Stomach (tissue), 9 donors: ENCODE results near the gene ATP6V1G1. TPM values are rescaled to one million over a fixed set of nuclear protein-coding genes. Genes with fewer than 3 reads are reported as not detected.
A peak's percentile ranks its signal among the peaks of the same experiment; 100 is the strongest.

ENCODE experiments used
- DNase-seq, 2 donors: peaks; one replicate each; pipeline versions ENCODE4 v3.0.0 to v3.0.0-alpha.2; 2013 to 2019
- H3K27ac ChIP-seq, 5 donors: fragments of 200-600 bp in 4 of 5; sonication (generic) in 4 of 5; one replicate each; pipeline ENCODE4 v1.5.1; 2013 to 2019; ENCODE audit warnings: mild to moderate bottlenecking in 1 of 5, moderate library complexity in 1 of 5
- H3K27me3 ChIP-seq, 3 donors: fragments of 200-600 bp; sonication (generic); one replicate each; pipeline ENCODE4 v1.5.1; 2017 to 2019; ENCODE audit warnings: mixed run types in 1 of 3
- H3K36me3 ChIP-seq, 4 donors: fragments of 200-600 bp; sonication (generic); 1 replicate in 3 of 4; 2 replicates in 1 of 4; pipeline ENCODE4 v1.5.1; 2016 to 2019
- H3K4me1 ChIP-seq, 4 donors: fragments of 200-600 bp; sonication (generic); one replicate each; pipeline ENCODE4 v1.5.1; 2016 to 2019
- H3K4me3 ChIP-seq, 4 donors: fragments of 200-600 bp; sonication (generic) in 3 of 4; one replicate each; pipeline ENCODE4 v1.5.1; 2016 to 2019; ENCODE audit warnings: mild to moderate bottlenecking in 1 of 4
- H3K9me3 ChIP-seq, 4 donors: fragments of 200-600 bp; sonication (generic); one replicate each; pipeline ENCODE4 v1.5.1; 2016 to 2019
- EP300 ChIP-seq: sonication (generic); formaldehyde crosslinking; IDR thresholded peaks from one replicate; pipeline ENCODE4 v1.6.1; 2017; ENCODE audit warnings: antibody characterized with exemption
- POLR2A ChIP-seq, 4 donors: fragments of 450-650 bp; IDR thresholded peaks; one replicate each; pipeline ENCODE4 v1.6.1; 2016; ENCODE audit warnings: antibody characterized with exemption in 4 of 4, control low read depth in 2 of 4, mild to moderate bottlenecking in 1 of 4, moderate library complexity in 1 of 4
- POLR2AphosphoS5 ChIP-seq, 3 donors: sonication (generic); formaldehyde crosslinking; IDR thresholded peaks; one replicate each; pipeline ENCODE4 v1.6.1; 2016; ENCODE audit warnings: antibody characterized with exemption in 3 of 3
- WGBS, 5 donors: extraction: QIAGEN DNeasy Blood & Tissue Kit in 3 of 5; methylation state at CpG; one replicate each; pipeline versions ENCODE4 v1.1.5 to v1.1.7; 2013 to 2018; 5-methylcytosine and 5-hydroxymethylcytosine counted together
- intact Hi-C: fragments of 100-400 bp; cut with DNase I; formaldehyde crosslinking; loops from one replicate; pipeline ENCODE4 v1.15.1; 2023; ENCODE audit warnings: low total_unique reads
- polyA plus RNA-seq, 3 donors: library from polyadenylated mRNA; stranded (reverse); fragments of 200-250 nt; gene quantifications; one replicate each; pipeline ENCODE4 v1.2.3, GENCODE V29; 2013
- total RNA-seq, 5 donors: library from RNA; depleted of rRNA; stranded (reverse); fragments of >200 nt; gene quantifications; one replicate each; pipeline versions ENCODE4 v1.1.0 to v1.2.3, GENCODE V29; 2014 to 2016
- TF ChIP-seq, protein P1 (sequence below), 7 experiments: fragments of 450-650 bp in 4 of 7; fragments of 200-600 bp in 3 of 7; sonication (generic) in 3 of 7; IDR thresholded peaks; one replicate each; pipeline ENCODE4 v1.5.1; 2016 to 2019; ENCODE audit warnings: antibody characterized with exemption in 7 of 7, control low read depth in 2 of 7, mild to moderate bottlenecking in 1 of 7
- donor health status: healthy with polysubstance abuse.
- donor health status: Bipolar disorder and iron deficiency.
- donor health status: healthy.

The ATP6V1G1 gene
- total and polyA plus RNA-seq, 8 donors = 27.5 to 302 (median 199) TPM

DNA sequence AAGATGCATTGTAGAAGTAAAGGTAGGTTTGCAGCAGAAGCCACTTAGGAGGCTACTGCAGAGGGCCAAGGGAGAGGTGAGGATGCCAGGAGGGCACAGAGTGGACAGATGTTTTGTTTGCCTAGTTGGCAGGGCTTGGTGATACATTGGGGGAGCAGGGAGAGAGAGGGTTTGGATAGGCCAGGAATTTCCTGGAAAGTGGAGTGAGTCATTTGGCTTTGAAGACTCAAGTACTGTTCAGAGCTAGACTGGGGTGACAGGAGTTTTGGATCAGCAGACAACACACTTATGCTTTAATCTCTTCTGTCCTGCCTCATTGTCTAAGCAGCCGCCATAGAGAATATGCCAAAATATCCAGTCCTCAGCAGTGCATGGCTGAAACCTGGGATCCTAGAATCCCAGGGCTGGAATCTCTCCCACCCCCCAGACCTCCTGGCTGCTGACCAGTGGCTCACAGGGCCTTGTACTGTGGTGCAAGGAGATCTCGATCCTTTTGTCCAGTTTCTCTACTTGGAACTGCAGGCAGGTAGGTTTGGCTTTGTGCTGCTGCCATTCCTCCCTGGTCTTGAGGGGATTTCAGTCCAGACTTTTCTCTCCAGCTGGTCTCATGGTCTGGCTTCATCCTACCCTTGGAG, 34.5 kb downstream of the ATP6V1G1 start:
- TF ChIP-seq POLR2A (IDR thresholded peaks at IDR 0.05) (no peak), POLR2AphosphoS5 (IDR thresholded peaks at IDR 0.05) (peak in 1 of 3 donors; percentile 11)
- H3K4me1 ChIP-seq = peaks cover 8 to 39% (median 20%) of the 10 kb centered on the region in 4 donors
- intact Hi-C loops = no loop called here
- H3K4me3 ChIP-seq = no peak overlapping the region
- H3K27me3 ChIP-seq = no peaks in the 10 kb centered on the region
- H3K27ac ChIP-seq = peak overlapping the region in 3 of 5 donors; percentile 34 to 88 (median 41)
- H3K9me3 ChIP-seq = no peaks in the 10 kb centered on the region
- DNase-seq = peak in 1 of 2 donors; percentile 32
- peaks cover 6 to 56% (median 28%) of the 10 kb centered on the region in 4 donors for H3K36me3 ChIP-seq
- WGBS, 5 donors = 48 to 68% (median 60%) methylated on average over 2 of the region's 2 CpGs

DNA sequence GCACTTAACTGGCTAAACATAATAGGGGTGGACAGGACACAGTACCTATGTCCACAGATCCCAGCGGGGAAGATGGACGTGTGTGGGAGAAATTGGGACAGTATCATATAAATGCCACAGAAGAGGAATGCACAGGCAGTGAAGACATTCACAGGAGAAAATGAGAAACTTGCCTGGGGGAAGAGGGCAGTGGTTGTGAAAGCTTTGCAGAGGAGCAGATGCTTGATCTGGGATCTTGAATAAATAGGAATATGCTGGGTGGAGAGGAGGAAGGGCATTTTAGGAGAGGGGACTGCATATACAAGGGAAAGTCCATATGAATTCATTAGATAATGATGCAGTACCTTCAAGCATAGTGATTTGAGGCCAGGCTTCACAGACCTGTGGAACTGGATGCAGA, 37.1 kb downstream of the ATP6V1G1 start:
- H3K4me3 ChIP-seq = no peak overlapping the region
- peaks cover 5 to 21% (median 9%) of the 10 kb centered on the region in 4 donors for H3K4me1 ChIP-seq
- 89 to 97% (median 94%) methylated on average over 2 of the region's 2 CpGs for WGBS, 5 donors
- DNase-seq = no peak
- H3K9me3 ChIP-seq = no peaks in the 10 kb centered on the region
- H3K27ac ChIP-seq = no peak overlapping the region
- H3K27me3 ChIP-seq = no peaks in the 10 kb centered on the region
- TF ChIP-seq POLR2A (IDR thresholded peaks at IDR 0.05) (no peak), POLR2AphosphoS5 (IDR thresholded peaks at IDR 0.05) (no peak), EP300 (no peak)
- TF ChIP-seq, protein P1, sequence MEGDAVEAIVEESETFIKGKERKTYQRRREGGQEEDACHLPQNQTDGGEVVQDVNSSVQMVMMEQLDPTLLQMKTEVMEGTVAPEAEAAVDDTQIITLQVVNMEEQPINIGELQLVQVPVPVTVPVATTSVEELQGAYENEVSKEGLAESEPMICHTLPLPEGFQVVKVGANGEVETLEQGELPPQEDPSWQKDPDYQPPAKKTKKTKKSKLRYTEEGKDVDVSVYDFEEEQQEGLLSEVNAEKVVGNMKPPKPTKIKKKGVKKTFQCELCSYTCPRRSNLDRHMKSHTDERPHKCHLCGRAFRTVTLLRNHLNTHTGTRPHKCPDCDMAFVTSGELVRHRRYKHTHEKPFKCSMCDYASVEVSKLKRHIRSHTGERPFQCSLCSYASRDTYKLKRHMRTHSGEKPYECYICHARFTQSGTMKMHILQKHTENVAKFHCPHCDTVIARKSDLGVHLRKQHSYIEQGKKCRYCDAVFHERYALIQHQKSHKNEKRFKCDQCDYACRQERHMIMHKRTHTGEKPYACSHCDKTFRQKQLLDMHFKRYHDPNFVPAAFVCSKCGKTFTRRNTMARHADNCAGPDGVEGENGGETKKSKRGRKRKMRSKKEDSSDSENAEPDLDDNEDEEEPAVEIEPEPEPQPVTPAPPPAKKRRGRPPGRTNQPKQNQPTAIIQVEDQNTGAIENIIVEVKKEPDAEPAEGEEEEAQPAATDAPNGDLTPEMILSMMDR (IDR thresholded peaks at IDR 0.05) = no peak
- peaks cover 20 to 71% (median 50%) of the 10 kb centered on the region in 4 donors for H3K36me3 ChIP-seq
- intact Hi-C loops = no loop called here

DNA sequence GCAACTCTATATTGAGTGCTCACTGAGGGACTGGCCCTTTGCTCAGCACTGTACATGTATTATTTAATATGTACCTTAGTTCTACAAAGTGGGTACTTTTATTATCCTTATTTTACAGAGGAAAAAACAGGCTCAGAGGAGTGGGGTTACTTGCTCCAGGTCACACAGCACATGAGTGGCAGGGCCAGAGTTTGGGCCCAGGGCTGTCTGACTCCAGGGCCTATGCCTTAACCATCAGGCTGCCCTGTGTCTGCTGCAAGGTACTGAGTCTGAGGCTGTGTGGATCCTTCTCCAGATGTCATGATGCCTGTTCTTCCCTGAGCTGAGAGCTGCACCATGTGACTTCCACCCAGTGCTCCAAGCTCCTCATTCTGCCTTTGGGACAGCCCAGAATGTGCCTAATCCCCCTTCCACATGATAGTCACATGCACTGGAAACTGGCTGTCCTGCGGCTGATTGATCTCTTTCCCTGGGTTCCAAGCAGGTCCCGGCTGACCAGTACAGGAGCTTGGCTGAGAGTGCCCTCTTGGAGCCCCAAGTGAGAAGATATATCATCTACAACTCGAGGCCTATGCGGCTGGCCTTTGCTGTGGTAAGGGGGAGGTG, 38.9 kb downstream of the ATP6V1G1 start:
- Histone ChIP-seq H3K27ac (no peak overlapping the region), H3K4me3 (no peak overlapping the region), H3K9me3 (no peaks in the 10 kb centered on the region), H3K4me1 (peaks cover 5 to 12% (median 8%) of the 10 kb centered on the region in 4 donors), H3K27me3 (no peaks in the 10 kb centered on the region), H3K36me3 (peaks cover 28 to 89% (median 69%) of the 10 kb centered on the region in 4 donors)
- intact Hi-C loops = no loop called here
- TF ChIP-seq, protein P1 (IDR thresholded peaks at IDR 0.05) = no peak
- no peak for TF ChIP-seq POLR2AphosphoS5 (IDR thresholded peaks at IDR 0.05)
- no peak for TF ChIP-seq POLR2A (IDR thresholded peaks at IDR 0.05)
- no peak for TF ChIP-seq EP300
- no peak for DNase-seq
- 82 to 91% (median 89%) methylated on average over 4 of the region's 4 CpGs for WGBS, 5 donors

DNA sequence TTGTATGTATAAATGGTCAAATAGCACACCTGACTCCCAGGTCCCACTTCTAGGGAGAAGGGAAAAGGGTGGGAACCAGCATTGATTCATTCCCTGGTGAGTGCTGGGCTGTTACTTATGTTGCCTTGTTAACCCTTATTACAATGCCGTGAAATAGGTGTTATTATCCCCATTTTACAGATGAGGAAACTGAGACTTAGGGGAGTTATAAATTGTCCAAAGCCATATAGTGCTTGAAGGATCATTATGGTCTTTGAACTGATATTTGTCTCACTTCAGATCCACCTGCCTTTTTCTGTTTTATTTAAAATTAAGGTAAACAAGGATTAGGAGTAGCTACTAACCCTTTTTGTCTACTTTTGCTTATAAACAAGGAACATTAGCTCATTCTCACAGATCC, 40.0 kb downstream of the ATP6V1G1 start:
- TF ChIP-seq POLR2AphosphoS5 (IDR thresholded peaks at IDR 0.05) (no peak), POLR2A (IDR thresholded peaks at IDR 0.05) (no peak), EP300 (no peak)
- TF ChIP-seq, protein P1 (IDR thresholded peaks at IDR 0.05) = no peak
- DNase-seq = no peak
- no peaks in the 10 kb centered on the region for H3K9me3 ChIP-seq
- WGBS, 5 donors = 94 to 100% (median 95%) methylated on average over 1 of the region's 1 CpG
- H3K27ac ChIP-seq = no peak overlapping the region
- H3K4me3 ChIP-seq = no peak overlapping the region
- H3K36me3 ChIP-seq = peaks cover 28 to 89% (median 76%) of the 10 kb centered on the region in 4 donors
- H3K4me1 ChIP-seq = peaks cover 0 to 2% (median under 1%) of the 10 kb centered on the region in 4 donors
- no peaks in the 10 kb centered on the region for H3K27me3 ChIP-seq
- intact Hi-C loops = no loop called here
